ENCODE data around the gene BMERB1. TPM values are rescaled to one million over a fixed set of nuclear protein-coding genes. Genes with fewer than 3 reads are reported as not detected.
"Not testable (repeated sequence)": the region's sequence is repeated elsewhere in the genome, so short reads cannot be mapped to it uniquely, and the experiment has no call there.

Gene BMERB1
- total RNA-seq, 1 experiment from 2014 or later = 13.6 TPM

DNA sequence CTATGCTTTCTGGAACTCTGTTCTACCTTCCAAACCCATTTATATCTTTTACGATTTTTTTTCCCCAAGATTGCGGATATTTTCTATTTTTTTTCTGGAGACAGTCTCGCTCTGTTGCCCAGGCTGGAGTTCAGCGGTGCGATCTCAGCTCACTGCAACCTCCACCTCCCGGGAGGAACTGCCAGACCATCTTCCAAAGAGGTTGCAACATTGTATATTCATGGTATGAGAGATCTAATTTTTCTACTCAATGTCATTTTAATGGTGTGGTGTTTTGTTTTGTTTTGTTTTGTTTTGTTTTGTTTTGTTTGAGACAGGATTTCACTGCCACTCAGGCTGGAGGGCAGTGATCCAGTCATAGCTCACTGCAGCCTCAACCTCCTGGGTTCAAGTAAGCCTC lies 8.5 kb upstream of the BMERB1 start (continued):
- TF ChIP-seq FOXJ3 (CRISPR knock-in tag; IDR thresholded peaks at IDR 0.05; ENCODE audit: borderline replicate concordance) (no peak), NR2C2 (CRISPR knock-in tag; IDR thresholded peaks at IDR 0.05) (no peak), EMX1 (CRISPR knock-in tag; IDR thresholded peaks at IDR 0.05) (no peak), ARID4B (CRISPR knock-in tag; IDR thresholded peaks at IDR 0.05; ENCODE audit: borderline replicate concordance) (no peak)
- TF ChIP-seq, protein P1, sequence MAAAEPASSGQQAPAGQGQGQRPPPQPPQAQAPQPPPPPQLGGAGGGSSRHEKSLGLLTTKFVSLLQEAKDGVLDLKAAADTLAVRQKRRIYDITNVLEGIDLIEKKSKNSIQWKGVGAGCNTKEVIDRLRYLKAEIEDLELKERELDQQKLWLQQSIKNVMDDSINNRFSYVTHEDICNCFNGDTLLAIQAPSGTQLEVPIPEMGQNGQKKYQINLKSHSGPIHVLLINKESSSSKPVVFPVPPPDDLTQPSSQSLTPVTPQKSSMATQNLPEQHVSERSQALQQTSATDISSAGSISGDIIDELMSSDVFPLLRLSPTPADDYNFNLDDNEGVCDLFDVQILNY (CRISPR knock-in tag; IDR thresholded peaks at IDR 0.05) = no peak

- no peak overlapping the region for H3K4me3 Mint-ChIP-seq
- no peaks in the 10 kb centered on the region for H3K36me3 Mint-ChIP-seq
- ChIA-PET CTCF (no interaction called here), POLR2A (no interaction called here)
- H3K27ac Mint-ChIP-seq = no peak overlapping the region; the same call in 1 of the 2 replicates
- ATAC-seq = no peak
- H3K27me3 Mint-ChIP-seq (ENCODE audit: low read depth) = no peaks in the 10 kb centered on the region
- DNase-seq (ENCODE audit: low spot score) = no peak
- H3K9me3 Mint-ChIP-seq = no peaks in the 10 kb centered on the region
- H3K4me1 Mint-ChIP-seq = peaks cover 2% of the 10 kb centered on the region; the same call in 1 of the 2 replicates
- no peak for TF ChIP-seq ZNF317 (CRISPR knock-in tag; IDR thresholded peaks at IDR 0.05; ENCODE audit: borderline replicate concordance, low read depth)
These were observed 7.6 kb upstream of the BMERB1 start for GRCh38 chr16:15426796-15427195.

DNA sequence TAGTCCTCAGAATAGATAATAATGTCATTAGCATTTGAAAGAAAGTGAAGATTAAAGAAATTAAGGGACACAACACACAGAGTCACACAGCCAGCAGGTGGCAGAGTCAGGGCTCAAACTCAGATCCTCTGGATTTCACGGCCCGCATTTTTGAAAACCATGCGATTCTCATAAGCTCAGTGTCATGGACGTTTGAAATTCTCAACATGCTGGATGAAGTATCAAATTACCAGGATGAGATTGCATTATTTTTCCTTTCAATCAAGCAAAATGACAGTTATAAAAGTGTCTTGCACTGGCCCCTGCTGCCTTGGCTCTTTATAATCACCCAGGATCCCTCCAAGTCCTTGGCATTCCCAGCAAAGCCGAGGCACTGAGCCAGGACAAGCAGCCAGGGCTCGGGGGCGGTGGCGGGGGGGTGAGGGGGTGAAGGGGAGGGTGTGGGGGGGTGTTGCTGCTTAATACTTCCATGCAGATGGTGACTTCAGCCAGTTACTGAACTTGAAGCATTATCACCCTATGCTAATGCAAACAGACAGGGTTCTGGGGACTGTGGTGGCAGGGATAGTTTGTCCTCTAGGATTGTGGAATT lies 6.6 kb upstream of the BMERB1 start:
- CTCF ChIA-PET = interaction anchor here (0.7 to 1.1 kb wide), 3 partner anchors 22 to 123 kb away, joined by 3 to 4 read pairs (median 3); no protein-coding TSS in a partner anchor
- DNase-seq (ENCODE audit: low spot score) (no peak), ATAC-seq (no peak)
- Mint-ChIP-seq H3K9me3 (no peaks in the 10 kb centered on the region), H3K27me3 (ENCODE audit: low read depth) (no peaks in the 10 kb centered on the region), H3K27ac (no peak overlapping the region), H3K4me1 (peaks cover 2% of the 10 kb centered on the region; the same call in 1 of the 2 replicates), H3K4me3 (no peak overlapping the region), H3K36me3 (no peaks in the 10 kb centered on the region)
- TF ChIP-seq ZNF138 (CRISPR knock-in tag; conservative IDR thresholded peaks at IDR 0.05) (no peak), ZNF416 (CRISPR knock-in tag; IDR thresholded peaks at IDR 0.05) (no peak), NFE2L1 (CRISPR knock-in tag; IDR thresholded peaks at IDR 0.05) (no peak)
- TF ChIP-seq, protein P1 (CRISPR knock-in tag; IDR thresholded peaks at IDR 0.05) = no peak
- TF ChIP-seq, protein P2, sequence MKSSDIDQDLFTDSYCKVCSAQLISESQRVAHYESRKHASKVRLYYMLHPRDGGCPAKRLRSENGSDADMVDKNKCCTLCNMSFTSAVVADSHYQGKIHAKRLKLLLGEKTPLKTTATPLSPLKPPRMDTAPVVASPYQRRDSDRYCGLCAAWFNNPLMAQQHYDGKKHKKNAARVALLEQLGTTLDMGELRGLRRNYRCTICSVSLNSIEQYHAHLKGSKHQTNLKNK (CRISPR knock-in tag; IDR thresholded peaks at IDR 0.05) = no peak
- TF ChIP-seq, protein P3, sequence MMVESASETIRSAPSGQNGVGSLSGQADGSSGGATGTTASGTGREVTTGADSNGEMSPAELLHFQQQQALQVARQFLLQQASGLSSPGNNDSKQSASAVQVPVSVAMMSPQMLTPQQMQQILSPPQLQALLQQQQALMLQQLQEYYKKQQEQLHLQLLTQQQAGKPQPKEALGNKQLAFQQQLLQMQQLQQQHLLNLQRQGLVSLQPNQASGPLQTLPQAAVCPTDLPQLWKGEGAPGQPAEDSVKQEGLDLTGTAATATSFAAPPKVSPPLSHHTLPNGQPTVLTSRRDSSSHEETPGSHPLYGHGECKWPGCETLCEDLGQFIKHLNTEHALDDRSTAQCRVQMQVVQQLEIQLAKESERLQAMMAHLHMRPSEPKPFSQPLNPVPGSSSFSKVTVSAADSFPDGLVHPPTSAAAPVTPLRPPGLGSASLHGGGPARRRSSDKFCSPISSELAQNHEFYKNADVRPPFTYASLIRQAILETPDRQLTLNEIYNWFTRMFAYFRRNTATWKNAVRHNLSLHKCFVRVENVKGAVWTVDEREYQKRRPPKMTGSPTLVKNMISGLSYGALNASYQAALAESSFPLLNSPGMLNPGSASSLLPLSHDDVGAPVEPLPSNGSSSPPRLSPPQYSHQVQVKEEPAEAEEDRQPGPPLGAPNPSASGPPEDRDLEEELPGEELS (CRISPR knock-in tag; IDR thresholded peaks at IDR 0.05) = no peak
- POLR2A ChIA-PET = interaction anchor here (0.6 kb wide), 1 partner anchor 183 kb away, joined by 7 read pairs; no protein-coding TSS in a partner anchor

- DNase-seq (ENCODE audit: low spot score); H3K9me3 Mint-ChIP-seq; CTCF ChIA-PET; ATAC-seq; H3K36me3 Mint-ChIP-seq; POLR2A ChIA-PET; H3K27ac Mint-ChIP-seq; H3K4me3 Mint-ChIP-seq: not testable (repeated sequence)
- peaks cover 25% of the 10 kb centered on the region for H3K27me3 Mint-ChIP-seq (ENCODE audit: low read depth)
- H3K4me1 Mint-ChIP-seq = peaks cover 11% of the 10 kb centered on the region
These were observed 3.5 kb upstream of the BMERB1 start for GRCh38 chr16:15430884-15431283.
